H1 (cell line): ENCODE measurements around the gene PITPNM1. TPM values are rescaled to one million over a fixed set of nuclear protein-coding genes. Genes with fewer than 3 reads are reported as not detected.

Source experiments
- CTCF ChIA-PET: fragments of 300-600 bp; sonication (Branson Sonifier 250); formaldehyde crosslinking; loops from one replicate; lab custom pipeline; 2021; ENCODE audit not compliant: partially characterized antibody; lab: Charles Lee
- POLR2A ChIA-PET: fragments of 300-600 bp; sonication (Branson Sonifier 250); formaldehyde crosslinking; loops from one replicate; lab custom pipeline; 2021; ENCODE audit warnings: inconsistent platforms; ENCODE audit not compliant: partially characterized antibody; lab: Charles Lee
- DNase-seq, 2 experiments: peaks; one replicate each; pipeline versions ENCODE4 v3.0.0 to v3.0.0-alpha.2; 2010 to 2022; ENCODE audit warnings: low spot score in 2 of 2, low read depth in 1 of 2, mixed read lengths in 1 of 2
- FAIRE-seq: peaks from 2 replicates; lab custom pipeline; 2011; peaks lifted over from hg19 to GRCh38; lab: Jason Lieb, UNC
- H2AFZ ChIP-seq: 2 replicates; pipeline ENCODE4 v1.8.1; 2012; ENCODE audit warnings: low read length, inconsistent platforms
- H2AK5ac ChIP-seq: 2 replicates; pipeline ENCODE4 v1.6.1; 2013; ENCODE audit warnings: low read depth, low read length
- H2BK120ac ChIP-seq: replicated peaks from 2 replicates; pipeline ENCODE3; 2013; ENCODE audit warnings: low read depth, low read length, inconsistent platforms
- H2BK12ac ChIP-seq: 2 replicates; pipeline ENCODE4 v1.6.1; 2013; ENCODE audit warnings: low read depth, low read length
- H2BK15ac ChIP-seq: 2 replicates; pipeline ENCODE4 v1.6.1; 2013; ENCODE audit warnings: low read length
- H2BK20ac ChIP-seq: 2 replicates; pipeline ENCODE4 v1.6.1; 2013; ENCODE audit warnings: low read length
- H2BK5ac ChIP-seq: 2 replicates; pipeline ENCODE4 v1.6.1; 2013; ENCODE audit warnings: low read depth, low read length
- H3K14ac ChIP-seq: 2 replicates; pipeline ENCODE4 v1.6.1; 2013; ENCODE audit warnings: inconsistent platforms; ENCODE audit not compliant: insufficient read length
- H3K18ac ChIP-seq: 2 replicates; pipeline ENCODE4 v1.6.1; 2013; ENCODE audit warnings: low read length; ENCODE audit errors: extremely low read depth
- H3K23ac ChIP-seq: 2 replicates; pipeline ENCODE4 v1.6.1; 2013; ENCODE audit warnings: inconsistent platforms; ENCODE audit not compliant: insufficient read length
- H3K23me2 ChIP-seq: 2 replicates; pipeline ENCODE4 v1.6.1; 2013; ENCODE audit warnings: low read depth, low read length
- H3K27ac ChIP-seq: 2 replicates; pipeline ENCODE4 v1.6.1; 2011; ENCODE audit warnings: low read depth, low read length, inconsistent platforms
- H3K27me3 ChIP-seq, 4 experiments: replicated peaks in 1 of 4; 1 replicate in 1 of 4; 2 replicates in 3 of 4; pipeline versions ENCODE4 v1.6.1 to v1.8.1; 2011 to 2013; ENCODE audit warnings: low read length in 3 of 4, mild to moderate bottlenecking in 3 of 4, inconsistent platforms in 2 of 4, mixed read lengths in 2 of 4, moderate library complexity in 1 of 4; ENCODE audit not compliant: control insufficient read depth in 3 of 4, insufficient read depth in 3 of 4; ENCODE audit errors: extremely low read depth in 1 of 4
- H3K36me3 ChIP-seq, 4 experiments: 2 replicates each; pipeline versions ENCODE4 v1.6.1 to v1.8.1; 2011 to 2013; ENCODE audit warnings: mild to moderate bottlenecking in 4 of 4, low read length in 3 of 4, moderate library complexity in 2 of 4, control low read depth in 1 of 4, inconsistent platforms in 1 of 4; ENCODE audit not compliant: insufficient read depth in 4 of 4, control insufficient read depth in 2 of 4
- H3K4ac ChIP-seq: replicated peaks from 2 replicates; pipeline ENCODE3; 2013; ENCODE audit warnings: low read length, low read depth, mixed read lengths, inconsistent platforms; ENCODE audit not compliant: insufficient read length
- H3K4me1 ChIP-seq, 4 experiments: replicated peaks in 1 of 4; 1 replicate in 1 of 4; 2 replicates in 3 of 4; pipeline versions ENCODE4 v1.6.1 to v1.8.1; 2011 to 2013; ENCODE audit warnings: low read length in 3 of 4, inconsistent platforms in 2 of 4, mixed read lengths in 1 of 4; ENCODE audit not compliant: insufficient read depth in 4 of 4, control insufficient read depth in 3 of 4
- H3K4me2 ChIP-seq, 2 experiments: 2 replicates each; pipeline versions ENCODE4 v1.6.1 to v1.8.1; 2011 to 2013; ENCODE audit warnings: low read depth in 2 of 2, low read length in 2 of 2, control low read depth in 1 of 2, inconsistent platforms in 1 of 2, mild to moderate bottlenecking in 1 of 2; ENCODE audit not compliant: insufficient read depth in 1 of 2
- H3K4me3 ChIP-seq, 4 experiments: fragments of 200-600, 300-600 bp in 1 of 4; sonication (generic), shearing (Covaris generic), sonication (Bioruptor Twin) in 1 of 4; 2 replicates each; pipeline versions ENCODE4 v1.5.1 to v1.8.1; 2011 to 2016; ENCODE audit warnings: low read length in 4 of 4, low read depth in 3 of 4, control low read depth in 2 of 4, inconsistent platforms in 2 of 4, mild to moderate bottlenecking in 2 of 4, mixed read lengths in 1 of 4, moderate library complexity in 1 of 4; ENCODE audit not compliant: insufficient read depth in 2 of 4; ENCODE audit errors: extremely low read depth in 1 of 4
- H3K56ac ChIP-seq: replicated peaks from 2 replicates; pipeline ENCODE3; 2013; ENCODE audit warnings: low read depth, mild to moderate bottlenecking, mixed read lengths, low read length, inconsistent platforms; ENCODE audit not compliant: insufficient read length
- H3K79me1 ChIP-seq: 2 replicates; pipeline ENCODE4 v1.6.1; 2013; ENCODE audit warnings: low read depth, low read length, control low read depth
- H3K79me2 ChIP-seq, 2 experiments: 2 replicates each; pipeline versions ENCODE4 v1.6.1 to v1.8.1; 2012 to 2013; ENCODE audit warnings: low read length in 2 of 2, mild to moderate bottlenecking in 2 of 2, inconsistent platforms in 1 of 2; ENCODE audit not compliant: insufficient read depth in 2 of 2, control insufficient read depth in 1 of 2
- H3K9ac ChIP-seq, 4 experiments: replicated peaks in 1 of 4; 1 replicate in 1 of 4; 2 replicates in 3 of 4; pipeline versions ENCODE4 v1.6.1 to v1.8.1; 2011 to 2013; ENCODE audit warnings: low read depth in 3 of 4, low read length in 3 of 4, control low read depth in 2 of 4, mild to moderate bottlenecking in 2 of 4, moderate library complexity in 2 of 4, inconsistent platforms in 1 of 4; ENCODE audit errors: extremely low read depth in 1 of 4
- H3K9me3 ChIP-seq, 2 experiments: 2 replicates each; pipeline versions ENCODE4 v1.6.1 to v1.8.1; 2012 to 2013; ENCODE audit warnings: mild to moderate bottlenecking in 2 of 2, moderate library complexity in 2 of 2, control low read depth in 1 of 2, inconsistent platforms in 1 of 2, low read depth in 1 of 2, low read length in 1 of 2, mixed read lengths in 1 of 2; ENCODE audit not compliant: insufficient read depth in 2 of 2
- H4K20me1 ChIP-seq, 2 experiments: replicated peaks in 1 of 2; 2 replicates each; pipeline versions ENCODE3 to v1.8.1; 2011 to 2013; ENCODE audit warnings: inconsistent platforms in 2 of 2, low read length in 2 of 2, mild to moderate bottlenecking in 1 of 2; ENCODE audit not compliant: insufficient read depth in 2 of 2, control insufficient read depth in 1 of 2
- H4K5ac ChIP-seq: 2 replicates; pipeline ENCODE4 v1.6.1; 2013; ENCODE audit warnings: low read length, low read depth, mixed read lengths, inconsistent platforms; ENCODE audit not compliant: insufficient read length
- H4K8ac ChIP-seq: 2 replicates; pipeline ENCODE4 v1.8.0; 2013; ENCODE audit warnings: mild to moderate bottlenecking, moderate library complexity, low read length, inconsistent platforms; ENCODE audit not compliant: insufficient read depth; ENCODE audit errors: extremely low read depth
- H4K91ac ChIP-seq: replicated peaks from 2 replicates; pipeline ENCODE3; 2013; ENCODE audit warnings: low read length, mixed read lengths, inconsistent platforms; ENCODE audit not compliant: insufficient read length
- CHD2 ChIP-seq: IDR thresholded peaks from 2 replicates; pipeline ENCODE4 v1.6.1; 2012; ENCODE audit warnings: low read length, improper control_type of control experiment
- GTF2F1 ChIP-seq: IDR thresholded peaks from 2 replicates; pipeline ENCODE4 v1.6.1; 2012; ENCODE audit warnings: low read depth, low read length, improper control_type of control experiment, borderline replicate concordance
- JUND ChIP-seq: IDR thresholded peaks from 2 replicates; pipeline ENCODE4 v1.6.1; 2011; ENCODE audit warnings: mild to moderate bottlenecking, improper control_type of control experiment, low read length
- NANOG ChIP-seq: IDR thresholded peaks from 2 replicates; pipeline ENCODE4 v1.6.1; 2011; ENCODE audit warnings: low read length, low read depth, mild to moderate bottlenecking, inconsistent platforms; ENCODE audit not compliant: insufficient read depth, poor library complexity, severe bottlenecking
- POLR2A ChIP-seq, 2 experiments: IDR thresholded peaks; 1 replicate in 1 of 2; 2 replicates in 1 of 2; pipeline ENCODE4 v1.6.1; 2011; ENCODE audit warnings: low read depth in 2 of 2, low read length in 2 of 2, mild to moderate bottlenecking in 2 of 2; ENCODE audit errors: control extremely low read depth in 1 of 2
- SIN3A ChIP-seq, 2 experiments: IDR thresholded peaks in 1 of 2; conservative IDR thresholded peaks in 1 of 2; 2 replicates each; pipeline ENCODE4 v1.6.1; 2011 to 2012; ENCODE audit warnings: low read length in 2 of 2, improper control_type of control experiment in 1 of 2, low read depth in 1 of 2, mild to moderate bottlenecking in 1 of 2
- SIRT6 ChIP-seq: IDR thresholded peaks from one replicate; pipeline ENCODE4 v1.7.1; 2012; ENCODE audit warnings: low read length, inconsistent platforms
- TAF1 ChIP-seq: IDR thresholded peaks from 2 replicates; pipeline ENCODE4 v1.6.1; 2011; ENCODE audit warnings: mild to moderate bottlenecking, low read depth, low read length
- TCF12 ChIP-seq: IDR thresholded peaks from 2 replicates; pipeline ENCODE4 v1.6.1; 2011; ENCODE audit warnings: low read depth, mild to moderate bottlenecking, low read length
- YY1 ChIP-seq: IDR thresholded peaks from 2 replicates; pipeline ENCODE4 v1.6.1; 2011; ENCODE audit warnings: low read depth, mild to moderate bottlenecking, low read length
- WGBS, 2 experiments: shearing (Covaris generic) in 1 of 2; methylation state at CpG; one replicate each; pipeline versions ENCODE4 v1.1.6 to v1.1.7; 2013 to 2015; ENCODE audit warnings: low lambda C conversion rate in 2 of 2, mixed read lengths in 2 of 2, inconsistent platforms in 1 of 2, low coverage in 1 of 2, missing lambda C conversion rate in 1 of 2; ENCODE audit not compliant: insufficient replicate concordance in 2 of 2, insufficient coverage in 1 of 2, insufficient read length in 1 of 2; ENCODE audit errors: extremely low coverage in 1 of 2, missing lambda C conversion rate in 1 of 2; 5-methylcytosine and 5-hydroxymethylcytosine counted together
- polyA plus RNA-seq, 7 experiments: library from polyadenylated mRNA; depleted of rRNA in 3 of 7; stranded (reverse) in 5 of 7; unstranded in 2 of 7; fragments of >200 nt in 5 of 7; fragments of 200-250 nt in 2 of 7; gene quantifications; 1 replicate in 5 of 7; 2 replicates in 1 of 7; 4 replicates in 1 of 7; pipeline versions ENCODE4 v1.2.1 to v1.2.3, GENCODE V29; 2011 to 2013; ENCODE audit warnings: missing spikeins in 2 of 7, mixed read lengths in 2 of 7
- total RNA-seq: library from RNA; stranded (reverse); fragmentation: NEBNext Ultra II Directional; extraction: Animal tissue kit (Norgen Biotek cat#: 25700); gene quantifications from 2 replicates; pipeline ENCODE4 v1.2.1, GENCODE V29; 2021
- TF ChIP-seq, protein P1 (sequence below): IDR thresholded peaks from 2 replicates; pipeline ENCODE4 v1.6.1; 2011; ENCODE audit warnings: low read depth, mild to moderate bottlenecking, low read length; ENCODE audit not compliant: insufficient read depth

Gene PITPNM1
- total and polyA plus RNA-seq, 2 of the 8 experiments (the other 6 are each of a cell fraction or from before 2014, with no cell fraction given), result 27.2 to 52.7 TPM

DNA sequence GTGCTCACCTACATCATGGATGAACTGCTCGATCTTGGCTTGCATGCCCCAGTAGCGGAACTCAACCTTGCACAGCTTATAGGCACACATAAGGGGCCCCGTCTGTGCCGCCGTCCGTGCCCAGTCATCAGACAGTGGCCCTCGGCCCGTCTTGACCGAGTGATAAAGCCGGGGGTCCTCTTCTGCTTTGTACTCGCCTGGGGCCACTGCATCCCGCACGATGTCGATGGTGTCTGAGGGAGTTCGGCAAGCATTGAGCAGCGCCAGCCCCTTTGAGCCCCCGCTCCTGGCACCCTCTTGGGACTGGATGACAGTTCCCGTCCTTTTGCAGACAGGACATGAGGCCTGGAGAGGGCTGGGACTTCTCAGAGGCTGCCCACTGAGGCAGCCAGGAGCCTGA is 3.3 kb downstream of the PITPNM1 start:
- H3K23ac ChIP-seq, result no peak overlapping the region
- no peaks in the 10 kb centered on the region for H3K79me1 ChIP-seq
- H3K27me3 ChIP-seq, result peaks cover 0 to 8% (median 4%) of the 10 kb centered on the region in 4 experiments; a peak in 3 of 7 replicates
- H4K20me1 ChIP-seq, result peaks cover 3 to 13% of the 10 kb centered on the region in 2 experiments
- no peak for FAIRE-seq
- peaks cover 0 to 8% (median 4%) of the 10 kb centered on the region in 4 experiments; a peak in 5 of 8 replicates for H3K36me3 ChIP-seq
- CTCF ChIA-PET, result interaction anchor here (1.2 to 1.4 kb wide), 3 partner anchors 9 to 113 kb away, joined by 3 to 4 read pairs (median 4); no protein-coding TSS in a partner anchor
- no peak overlapping the region for H3K27ac ChIP-seq
- no peak for DNase-seq
- no peak overlapping the region for H2BK15ac ChIP-seq
- H3K23me2 ChIP-seq, result peaks cover 14% of the 10 kb centered on the region; the same call in 1 of the 2 replicates
- no peak overlapping the region for H4K5ac ChIP-seq
- H2BK5ac ChIP-seq, result no peak overlapping the region
- H2BK120ac ChIP-seq, result no peak overlapping the region
- no peak overlapping the region for H3K18ac ChIP-seq
- H3K4me3 ChIP-seq, result no peak overlapping the region
- H2AK5ac ChIP-seq, result no peak overlapping the region
- no peak overlapping the region for H2AFZ ChIP-seq
- H3K4ac ChIP-seq, result no peak overlapping the region
- no peak overlapping the region for H3K56ac ChIP-seq
- POLR2A ChIA-PET, result interaction anchor here (1.3 kb wide), 1 partner anchor 11 kb away, joined by 3 read pairs; no protein-coding TSS in a partner anchor
- H3K79me2 ChIP-seq, result 0 out of 4 replicates have a peak, but pooled peaks cover 0 to 4% of the 10 kb centered on the region in 2 experiments
- H3K14ac ChIP-seq, result no peak overlapping the region
- H2BK20ac ChIP-seq, result no peak overlapping the region
- no peak overlapping the region for H2BK12ac ChIP-seq
- peaks cover 0 to 20% (median 7%) of the 10 kb centered on the region in 4 experiments; a peak in 5 of 7 replicates for H3K4me1 ChIP-seq
- WGBS, 2 experiments, result 94% methylated on average over 12 of the region's 18 CpGs; no CpG with 5 or more reads in 1 of the 2 experiments
- H3K4me2 ChIP-seq, result no peak overlapping the region
- TF ChIP-seq GTF2F1, result no peak
- no peak for TF ChIP-seq POLR2A (IDR thresholded peaks at IDR 0.05; ENCODE audit: control extremely low read depth in 1 of 2, low read depth in 2 of 2, low read length in 2 of 2)
- no peak for TF ChIP-seq JUND
- no peak for TF ChIP-seq SIRT6
- TF ChIP-seq SIN3A (conservative IDR thresholded peaks at IDR 0.05 in 1 of 2, IDR thresholded peaks at IDR 0.05 in 1 of 2; ENCODE audit: low read depth in 1 of 2, low read length in 2 of 2), result no peak
- no peak for TF ChIP-seq NANOG
- TF ChIP-seq YY1, result no peak
- TF ChIP-seq, protein P1, sequence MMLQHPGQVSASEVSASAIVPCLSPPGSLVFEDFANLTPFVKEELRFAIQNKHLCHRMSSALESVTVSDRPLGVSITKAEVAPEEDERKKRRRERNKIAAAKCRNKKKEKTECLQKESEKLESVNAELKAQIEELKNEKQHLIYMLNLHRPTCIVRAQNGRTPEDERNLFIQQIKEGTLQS, result no peak
- no peak for TF ChIP-seq CHD2
- TF ChIP-seq TCF12, result no peak
- TF ChIP-seq TAF1, result no peak
- no peak overlapping the region for H4K91ac ChIP-seq
- no peak overlapping the region for H4K8ac ChIP-seq
- H3K9me3 ChIP-seq, result no peaks in the 10 kb centered on the region
- no peak overlapping the region for H3K9ac ChIP-seq
